PFSK-1 (cell line): Measurements from ENCODE around the gene PIK3CB.

ENCODE experiments used
- POLR2AphosphoS5 ChIP-seq: IDR thresholded peaks from 2 replicates; pipeline ENCODE4 v1.6.1; 2012; ENCODE audit warnings: low read depth, mild to moderate bottlenecking, control low read depth, low read length, moderate library complexity
- SIN3A ChIP-seq: IDR thresholded peaks from 2 replicates; pipeline ENCODE4 v1.6.1; 2012; ENCODE audit warnings: mild to moderate bottlenecking, low read length, moderate library complexity, borderline replicate concordance; ENCODE audit not compliant: insufficient read depth

DNA sequence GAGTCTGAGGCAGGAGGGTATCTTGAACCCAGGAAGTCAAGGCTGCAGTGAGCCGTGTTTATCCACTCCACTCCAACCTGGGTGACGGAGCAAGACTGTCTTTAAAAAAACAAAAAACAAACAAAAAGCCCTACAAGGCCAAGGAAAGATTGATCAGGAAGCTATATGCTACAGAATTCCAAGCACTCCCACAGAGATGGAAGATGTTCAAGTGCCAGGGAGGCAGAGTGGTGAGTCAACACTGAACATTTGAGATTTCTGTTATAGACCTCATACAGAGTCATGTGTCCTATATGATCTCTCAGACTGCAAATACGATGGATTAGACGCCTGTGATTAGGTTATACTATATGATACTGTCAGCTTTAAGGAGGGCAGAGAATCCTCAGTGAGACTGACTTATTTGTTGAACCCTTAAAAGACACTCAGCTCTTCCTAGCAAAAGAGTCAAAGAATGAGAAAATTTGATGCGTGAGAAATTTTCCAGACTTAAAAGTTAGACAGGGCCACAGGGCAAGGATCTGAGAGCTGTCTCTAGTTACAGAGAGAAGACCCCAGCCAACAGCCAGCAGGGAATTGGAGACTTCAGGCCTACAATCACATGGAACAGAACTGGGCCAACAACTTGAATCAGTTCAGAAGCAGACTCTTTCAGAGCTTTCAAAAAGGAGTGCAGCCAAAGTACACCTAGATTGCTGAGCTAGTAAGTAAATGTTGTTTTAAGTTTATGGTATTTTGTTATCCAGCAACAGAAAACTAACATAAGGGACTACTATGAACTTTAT, 107.6 kb downstream of the PIK3CB start:
- TF ChIP-seq SIN3A, result no peak
- no peak for TF ChIP-seq POLR2AphosphoS5
